Astrocyte of the hippocampus (primary cell): ENCODE results near the gene LYPD6.

Source experiments
- DNase-seq: peaks from one replicate; pipeline ENCODE4 v3.0.0; 2011; ENCODE audit warnings: low read depth, low spot score

LYPD6 gene

DNA sequence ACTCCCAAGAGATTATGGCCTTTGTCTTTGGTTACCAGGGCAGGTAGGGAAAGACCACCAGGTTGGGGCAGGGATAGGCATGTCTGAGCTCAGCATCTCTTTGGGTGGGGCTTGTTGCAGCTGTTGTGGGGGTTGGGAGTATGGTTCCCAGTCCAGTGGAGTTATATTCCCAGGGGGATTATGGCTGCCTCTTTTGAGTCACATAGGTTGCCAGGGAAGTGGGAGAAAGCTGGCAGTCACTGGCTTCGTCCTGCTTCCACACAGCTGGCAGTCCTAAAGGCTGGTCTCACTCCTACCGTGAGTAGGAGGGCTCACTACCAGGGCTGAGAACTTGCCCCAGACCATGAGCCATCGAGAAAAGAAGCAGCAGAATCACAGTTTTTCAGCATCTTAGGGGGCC lies 79.1 kb downstream of the LYPD6 start:
- DNase-seq: no peak

GRCh38 chr2:149410701-149411484 lies 80.5 kb downstream of the LYPD6 start:
- DNase-seq: peak; percentile 78

GRCh38 chr2:149413487-149413886 lies 83.1 kb downstream of the LYPD6 start:
- no peak for DNase-seq

DNA sequence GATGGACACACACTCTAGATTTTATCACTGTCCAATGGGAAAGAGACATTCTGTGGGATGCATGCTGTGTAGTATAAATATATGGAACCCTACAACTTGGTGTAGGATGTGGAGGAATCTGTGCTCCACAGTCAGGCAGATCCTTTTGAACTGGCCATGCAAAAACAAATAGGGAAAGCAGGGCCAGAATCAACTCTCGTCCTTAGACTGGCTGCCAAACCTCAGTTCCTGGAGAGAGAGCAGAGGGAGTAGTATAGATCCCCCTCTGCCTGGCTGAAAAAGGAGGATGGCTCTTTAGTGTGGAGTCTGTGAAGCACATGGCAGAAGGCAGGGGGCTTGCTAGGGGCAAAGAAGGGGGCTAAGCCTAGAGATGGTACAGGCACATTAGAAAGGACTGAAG lies 84.7 kb downstream of the LYPD6 start:
- DNase-seq: peak; percentile 69

GRCh38 chr2:149418065-149418464 lies 87.7 kb downstream of the LYPD6 start:
- DNase-seq: peak; percentile 19

GRCh38 chr2:149420053-149420963 lies 89.9 kb downstream of the LYPD6 start:
- no peak for DNase-seq

- DNase-seq: no peak
These were observed 91.4 kb downstream of the LYPD6 start for GRCh38 chr2:149421791-149422190.

- peak; percentile 70 for DNase-seq
These were observed 92.1 kb downstream of the LYPD6 start for GRCh38 chr2:149422337-149422990.

- no peak for DNase-seq
These were observed 92.6 kb downstream of the LYPD6 start for GRCh38 chr2:149422991-149423338.

- no peak for DNase-seq
These were observed 93.2 kb downstream of the LYPD6 start for GRCh38 chr2:149423630-149424029.

GRCh38 chr2:149427387-149427786 lies 97.0 kb downstream of the LYPD6 start:
- DNase-seq: peak; percentile 59

- peak; percentile 32 for DNase-seq
These were observed 98.4 kb downstream of the LYPD6 start for GRCh38 chr2:149428783-149429182.

GRCh38 chr2:149430743-149431736 lies 100.7 kb downstream of the LYPD6 start:
- DNase-seq: peak; percentile 23

- DNase-seq: no peak
These were observed 108.1 kb downstream of the LYPD6 start for GRCh38 chr2:149438330-149438960.

DNA sequence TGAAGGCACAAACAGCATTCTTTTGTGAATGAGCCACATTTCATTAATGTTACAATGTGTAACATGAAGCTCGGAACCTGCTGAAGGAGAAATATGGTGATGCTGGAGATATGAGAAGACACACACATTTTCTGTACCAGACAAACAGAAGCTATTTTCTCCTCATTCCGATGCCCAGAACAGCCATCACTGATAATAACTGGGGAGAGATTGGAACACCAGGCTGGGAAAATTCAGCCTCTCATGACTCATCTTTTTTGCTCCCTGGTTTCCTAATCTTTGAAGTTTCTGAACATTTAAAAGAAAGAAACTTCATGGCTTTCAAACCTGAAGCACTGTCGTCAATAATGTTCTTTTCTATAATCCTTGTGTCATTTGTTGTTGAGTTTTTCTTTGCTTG lies 110.9 kb downstream of the LYPD6 start:
- peak; percentile 44 for DNase-seq

DNA sequence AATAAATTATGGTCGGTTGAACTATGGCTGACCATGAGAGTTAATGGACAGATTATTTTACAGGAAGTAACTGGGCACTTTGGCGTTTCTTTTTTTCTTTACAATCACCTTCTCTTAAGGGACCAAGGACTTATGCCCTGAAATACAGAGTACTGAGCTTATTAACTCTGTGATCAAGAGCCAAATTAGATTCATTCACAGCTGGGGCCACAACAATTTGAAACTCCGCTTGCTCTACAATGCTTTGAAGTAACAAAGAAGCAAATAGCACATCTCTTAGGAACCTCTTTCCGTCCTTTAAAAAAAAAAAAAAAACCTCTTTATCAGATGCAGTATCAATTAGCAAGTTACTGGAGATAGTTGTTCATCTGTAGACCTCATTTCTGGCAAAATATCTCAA lies 112.0 kb downstream of the LYPD6 start:
- peak; percentile 45 for DNase-seq

DNA sequence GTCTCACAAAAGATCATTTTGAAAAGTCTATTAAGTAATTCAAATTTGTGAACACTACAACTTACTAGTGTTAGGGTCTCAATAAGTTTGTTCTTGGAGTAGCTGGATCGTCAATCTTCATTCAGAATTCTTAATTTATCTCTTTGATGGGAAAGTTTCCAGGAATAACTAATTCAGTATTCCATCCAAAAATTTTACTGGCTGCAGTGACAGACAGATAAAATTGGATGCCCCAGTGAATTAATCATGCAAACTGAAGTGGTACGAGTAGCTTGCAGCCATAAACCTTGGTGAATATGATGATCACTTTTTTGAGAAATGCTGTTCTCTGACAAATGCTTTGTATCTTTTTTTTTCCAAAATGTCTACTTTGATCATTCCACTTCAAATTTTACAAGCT lies 112.8 kb downstream of the LYPD6 start:
- DNase-seq: no peak

DNA sequence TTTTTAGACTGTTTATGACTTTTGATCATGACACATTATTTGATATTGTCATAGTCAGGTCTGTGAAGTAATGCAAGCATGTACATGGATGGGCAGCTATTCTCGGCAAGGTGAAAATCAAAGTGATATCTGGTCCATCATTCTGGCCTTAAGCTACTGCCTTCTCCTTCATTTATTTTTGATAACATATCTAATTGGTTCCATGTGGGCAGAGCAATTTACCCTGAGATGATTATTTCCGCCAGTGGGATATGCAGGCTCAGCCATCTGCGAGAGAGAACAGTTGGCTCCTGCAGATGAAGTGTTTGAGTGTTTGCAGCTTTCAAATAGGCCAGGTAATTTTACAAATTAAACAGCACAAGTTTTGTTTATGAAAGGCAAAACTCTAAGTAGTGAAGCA lies 116.4 kb downstream of the LYPD6 start:
- DNase-seq: no peak

DNA sequence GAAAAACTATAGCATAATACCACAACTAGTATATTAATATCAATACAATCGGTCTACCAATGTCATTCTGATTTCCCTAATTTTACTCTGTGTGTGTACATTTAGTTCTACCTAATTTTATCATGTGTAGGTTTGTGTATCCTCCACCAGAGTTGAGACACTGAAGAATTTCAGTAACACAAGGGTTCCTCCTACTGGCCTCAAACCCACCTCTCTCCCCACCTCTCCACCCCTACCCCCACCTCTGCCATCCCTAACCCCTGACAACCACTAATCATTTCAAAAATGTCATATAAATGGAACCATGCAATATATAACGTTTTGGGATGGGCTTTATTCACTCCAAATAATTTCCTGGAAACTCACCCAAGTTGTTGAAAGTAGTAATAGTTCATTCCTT lies 117.9 kb downstream of the LYPD6 start:
- no peak for DNase-seq

- no peak for DNase-seq
These were observed 118.6 kb downstream of the LYPD6 start for GRCh38 chr2:149449017-149449416.
